PC-3 (cell line): ENCODE results near the gene BLZF1.

Source experiments
- EZH2 ChIP-seq: fragments of 300-600 bp; sonication (generic); IDR thresholded peaks from one replicate; pipeline ENCODE4 v1.6.1; 2017; ENCODE audit warnings: antibody characterized with exemption, mild to moderate bottlenecking, low read length; ENCODE audit not compliant: unreplicated experiment
- TF ChIP-seq, protein P1 (sequence below): fragments of 300-600 bp; sonication (generic); conservative IDR thresholded peaks from 2 replicates; pipeline ENCODE4 v1.5.1; 2017; ENCODE audit warnings: antibody characterized with exemption, low read depth, mild to moderate bottlenecking, low read length

DNA sequence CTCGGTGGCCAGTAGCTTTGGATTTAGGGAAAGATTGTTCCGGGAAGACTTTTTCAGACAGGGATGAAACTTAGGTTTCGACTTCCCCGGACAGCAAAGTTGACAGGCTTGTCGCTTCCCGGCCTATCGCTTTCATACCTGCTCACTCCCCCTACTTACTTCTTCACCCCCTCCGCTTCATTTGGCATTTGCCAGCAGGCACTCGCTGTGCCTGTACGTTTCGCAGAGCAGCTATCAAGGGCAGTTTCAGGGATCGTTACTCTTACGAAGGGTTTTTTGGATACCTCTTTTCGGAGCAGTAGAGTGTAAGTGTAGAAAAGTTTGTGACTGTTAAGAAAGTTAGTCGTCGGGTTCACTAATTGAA, 393 bp downstream of the BLZF1 start:
- TF ChIP-seq, protein P1, sequence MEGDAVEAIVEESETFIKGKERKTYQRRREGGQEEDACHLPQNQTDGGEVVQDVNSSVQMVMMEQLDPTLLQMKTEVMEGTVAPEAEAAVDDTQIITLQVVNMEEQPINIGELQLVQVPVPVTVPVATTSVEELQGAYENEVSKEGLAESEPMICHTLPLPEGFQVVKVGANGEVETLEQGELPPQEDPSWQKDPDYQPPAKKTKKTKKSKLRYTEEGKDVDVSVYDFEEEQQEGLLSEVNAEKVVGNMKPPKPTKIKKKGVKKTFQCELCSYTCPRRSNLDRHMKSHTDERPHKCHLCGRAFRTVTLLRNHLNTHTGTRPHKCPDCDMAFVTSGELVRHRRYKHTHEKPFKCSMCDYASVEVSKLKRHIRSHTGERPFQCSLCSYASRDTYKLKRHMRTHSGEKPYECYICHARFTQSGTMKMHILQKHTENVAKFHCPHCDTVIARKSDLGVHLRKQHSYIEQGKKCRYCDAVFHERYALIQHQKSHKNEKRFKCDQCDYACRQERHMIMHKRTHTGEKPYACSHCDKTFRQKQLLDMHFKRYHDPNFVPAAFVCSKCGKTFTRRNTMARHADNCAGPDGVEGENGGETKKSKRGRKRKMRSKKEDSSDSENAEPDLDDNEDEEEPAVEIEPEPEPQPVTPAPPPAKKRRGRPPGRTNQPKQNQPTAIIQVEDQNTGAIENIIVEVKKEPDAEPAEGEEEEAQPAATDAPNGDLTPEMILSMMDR = no peak
- TF ChIP-seq EZH2 = no peak
